ENCODE data around the gene PLVAP.

The PLVAP gene

DNA sequence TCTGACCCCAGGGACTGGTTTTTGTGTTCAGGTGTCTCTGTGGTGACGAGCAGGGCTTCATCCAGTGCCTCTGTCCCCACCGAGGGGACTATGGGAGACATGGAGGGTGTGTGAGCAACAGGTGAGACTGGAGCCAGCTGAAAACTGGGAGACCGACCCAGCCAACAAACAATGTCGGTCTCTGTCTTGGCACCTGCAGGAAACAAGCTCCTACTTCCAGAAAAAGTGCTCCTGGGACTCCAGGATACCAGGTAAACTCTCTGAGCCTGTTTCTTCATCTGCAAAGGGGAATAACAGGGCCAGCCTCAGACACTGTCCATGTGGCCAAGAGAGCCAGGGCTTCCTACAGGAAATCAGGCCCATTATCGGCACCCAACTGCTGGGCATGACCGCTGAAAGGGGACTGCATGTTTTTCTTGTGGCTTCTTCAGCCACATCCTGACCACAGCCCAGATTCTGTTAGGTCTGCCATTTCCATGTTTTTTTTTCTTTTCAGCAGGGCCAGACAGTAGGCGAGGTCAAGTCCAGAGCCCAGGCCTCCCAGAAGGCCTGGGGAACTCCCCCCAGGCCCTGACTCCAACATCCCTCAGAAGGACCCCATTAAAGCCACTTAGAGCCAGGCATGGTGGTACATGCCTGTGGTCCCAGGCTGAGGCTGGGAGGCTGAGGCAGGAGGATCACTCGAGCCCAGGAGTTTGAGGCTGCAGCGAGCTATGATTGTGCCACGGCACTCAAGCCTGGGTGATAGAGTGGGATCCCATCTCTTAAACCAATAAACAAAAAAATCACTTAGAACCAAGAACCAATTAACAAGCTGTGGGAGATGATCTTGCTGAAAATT is 29.1 kb upstream of the PLVAP start:
- TF ChIP-seq, protein P1, sequence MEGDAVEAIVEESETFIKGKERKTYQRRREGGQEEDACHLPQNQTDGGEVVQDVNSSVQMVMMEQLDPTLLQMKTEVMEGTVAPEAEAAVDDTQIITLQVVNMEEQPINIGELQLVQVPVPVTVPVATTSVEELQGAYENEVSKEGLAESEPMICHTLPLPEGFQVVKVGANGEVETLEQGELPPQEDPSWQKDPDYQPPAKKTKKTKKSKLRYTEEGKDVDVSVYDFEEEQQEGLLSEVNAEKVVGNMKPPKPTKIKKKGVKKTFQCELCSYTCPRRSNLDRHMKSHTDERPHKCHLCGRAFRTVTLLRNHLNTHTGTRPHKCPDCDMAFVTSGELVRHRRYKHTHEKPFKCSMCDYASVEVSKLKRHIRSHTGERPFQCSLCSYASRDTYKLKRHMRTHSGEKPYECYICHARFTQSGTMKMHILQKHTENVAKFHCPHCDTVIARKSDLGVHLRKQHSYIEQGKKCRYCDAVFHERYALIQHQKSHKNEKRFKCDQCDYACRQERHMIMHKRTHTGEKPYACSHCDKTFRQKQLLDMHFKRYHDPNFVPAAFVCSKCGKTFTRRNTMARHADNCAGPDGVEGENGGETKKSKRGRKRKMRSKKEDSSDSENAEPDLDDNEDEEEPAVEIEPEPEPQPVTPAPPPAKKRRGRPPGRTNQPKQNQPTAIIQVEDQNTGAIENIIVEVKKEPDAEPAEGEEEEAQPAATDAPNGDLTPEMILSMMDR (IDR thresholded peaks at IDR 0.05; ENCODE audit: low read depth, low read length), result no peak
- peak in 1 of 2 donors; percentile 38 for DNase-seq (ENCODE audit: low read depth in 2 of 2)
- H3K4me3 ChIP-seq (replicated peaks in 1 of 2; ENCODE audit: low read depth in 2 of 2, low read length in 2 of 2), result peak overlapping the region in 1 of 2 donors; percentile 12

GRCh38 chr19:17405250-17406045 is 28.3 kb upstream of the PLVAP start, which contains the start of gene BST2:
TSS of gene BST2 (minus strand) at chr19:17405630. CDS start at chr19:17405575, 55 bp downstream.
- peak within 1 kb of the TSS in 1 of 2 donors; percentile 34 for H3K4me3 ChIP-seq (replicated peaks in 1 of 2; ENCODE audit: low read depth in 2 of 2, low read length in 2 of 2)
- TF ChIP-seq, protein P1 (IDR thresholded peaks at IDR 0.05; ENCODE audit: low read depth, low read length), result no peak
- peak; percentile 65 to 77 for DNase-seq (ENCODE audit: low read depth in 2 of 2)

GRCh38 chr19:17404621-17405249 is 27.6 kb upstream of the PLVAP start:
- no peak for DNase-seq (ENCODE audit: low read depth in 2 of 2)
- H3K4me3 ChIP-seq (replicated peaks in 1 of 2; ENCODE audit: low read depth in 2 of 2, low read length in 2 of 2), result peak overlapping the region in 1 of 2 donors; percentile 34
- TF ChIP-seq, protein P1 (IDR thresholded peaks at IDR 0.05; ENCODE audit: low read depth, low read length), result no peak

GRCh38 chr19:17404015-17404414 is 26.9 kb upstream of the PLVAP start:
- H3K4me3 ChIP-seq (replicated peaks in 1 of 2; ENCODE audit: low read depth in 2 of 2, low read length in 2 of 2), result no peak overlapping the region
- no peak for DNase-seq (ENCODE audit: low read depth in 2 of 2)
- TF ChIP-seq, protein P1 (IDR thresholded peaks at IDR 0.05; ENCODE audit: low read depth, low read length), result no peak

DNA sequence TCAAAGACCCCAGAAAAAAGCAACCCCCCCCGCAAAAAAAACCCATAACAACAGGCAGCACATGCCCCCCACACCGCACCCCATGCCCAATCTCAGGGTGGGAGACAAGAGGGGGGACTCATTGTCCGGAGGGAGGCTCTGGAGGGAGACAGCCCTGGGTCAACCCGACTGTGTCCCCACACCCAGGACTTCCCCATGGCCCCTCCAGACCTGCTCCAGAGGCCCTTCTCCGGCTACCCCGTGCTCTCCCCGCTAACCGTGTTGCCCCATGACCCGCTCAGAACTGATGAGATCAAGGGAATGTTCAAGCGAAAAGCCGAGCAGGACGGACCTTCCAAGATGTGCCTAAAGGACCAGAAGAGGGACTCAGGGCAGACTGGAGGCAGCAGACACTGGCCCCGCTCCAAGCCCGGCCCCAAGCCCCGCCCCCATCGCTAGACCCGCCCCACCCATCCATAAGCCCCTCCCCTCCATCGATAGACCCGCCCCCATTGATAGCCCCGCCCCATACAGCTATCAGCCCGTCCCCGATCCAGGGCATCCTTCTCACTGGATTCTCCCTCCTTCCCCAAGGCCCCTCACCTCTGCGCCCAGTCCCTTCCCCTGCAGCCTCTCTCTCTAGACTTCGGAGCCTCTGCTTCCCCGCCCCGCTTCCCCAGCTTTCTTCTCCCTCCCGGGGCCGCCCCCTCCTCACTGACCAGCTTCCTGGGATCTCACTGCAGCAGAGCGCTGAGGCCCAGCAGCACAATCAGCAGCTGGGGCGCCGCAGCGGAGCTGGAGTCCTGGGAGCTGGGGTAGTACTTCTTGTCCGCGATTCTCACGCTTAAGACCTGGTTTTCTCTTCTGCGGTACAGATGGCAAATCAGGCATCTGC is 26.1 kb upstream of the PLVAP start:
- TF ChIP-seq, protein P1 (IDR thresholded peaks at IDR 0.05; ENCODE audit: low read depth, low read length), result no peak
- H3K4me3 ChIP-seq (replicated peaks in 1 of 2; ENCODE audit: low read depth in 2 of 2, low read length in 2 of 2), result peak overlapping the region in 1 of 2 donors; percentile 23
- no peak for DNase-seq (ENCODE audit: low read depth in 2 of 2)

DNA sequence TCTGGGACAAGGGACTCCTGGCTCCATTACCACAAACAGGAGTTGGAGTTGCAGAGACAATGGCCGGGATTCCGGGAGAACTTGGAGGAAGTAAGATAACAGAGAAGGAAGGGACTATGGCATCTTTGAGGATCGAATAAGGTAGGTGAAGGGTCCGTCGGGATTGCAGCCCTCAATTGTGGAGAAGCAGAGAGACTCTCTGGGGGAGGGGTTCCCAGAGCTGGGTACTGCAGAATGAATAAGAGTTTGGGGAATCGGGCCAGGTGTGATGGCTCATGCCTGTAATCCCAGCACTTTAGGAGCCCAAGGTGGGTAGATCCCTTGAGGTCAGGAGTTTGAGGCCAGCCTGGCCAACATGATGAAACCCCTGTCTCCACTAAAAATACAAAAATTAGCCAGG is 24.5 kb upstream of the PLVAP start:
- DNase-seq (ENCODE audit: low read depth in 2 of 2), result no peak
- no peak overlapping the region for H3K4me3 ChIP-seq (replicated peaks in 1 of 2; ENCODE audit: low read depth in 2 of 2, low read length in 2 of 2)
- TF ChIP-seq, protein P1 (IDR thresholded peaks at IDR 0.05; ENCODE audit: low read depth, low read length), result no peak
